SK-N-SH treated with all-trans-retinoic acid at 6 μM for 48 hours (cell line): ENCODE data around the gene KIF6.
"Not testable (repeated sequence)": the region's sequence is repeated elsewhere in the genome, so short reads cannot be mapped to it uniquely, and the experiment has no call there.

Source experiments
- ATAC-seq: fragments of 200-7000 bp; cut with Tn5 transposase; 3 replicates; pipeline ENCODE4 v1.9.1; 2020; ENCODE audit warnings: mild to moderate bottlenecking, moderate library complexity
- ARNTL ChIP-seq: fragments of 450-650 bp; formaldehyde crosslinking; IDR thresholded peaks from 2 replicates; pipeline ENCODE4 v1.5.0; 2020; ENCODE audit warnings: low read depth, mild to moderate bottlenecking, moderate library complexity, borderline replicate concordance
- CSDC2 ChIP-seq: fragments of 250-450 bp; sonication (Bioruptor Pico); IDR thresholded peaks from 2 replicates; pipeline ENCODE4 v1.5.0; 2020; ENCODE audit warnings: mild to moderate bottlenecking, moderate library complexity
- ESRRG ChIP-seq: fragments of 250-450 bp; sonication (Bioruptor Pico); IDR thresholded peaks from 2 replicates; pipeline ENCODE4 v1.6.1; 2021; ENCODE audit warnings: mild to moderate bottlenecking
- GLIS3 ChIP-seq: fragments of 250-450 bp; sonication (Bioruptor Pico); IDR thresholded peaks from 2 replicates; pipeline ENCODE4 v1.5.0; 2020; ENCODE audit warnings: mild to moderate bottlenecking, moderate library complexity
- POU6F1 ChIP-seq: fragments of 250-450 bp; sonication (Bioruptor Pico); IDR thresholded peaks from 2 replicates; pipeline ENCODE4 v1.8.0; 2021; ENCODE audit warnings: low read depth, mild to moderate bottlenecking, moderate library complexity, borderline replicate concordance
- PPARA ChIP-seq: fragments of 250-450 bp; sonication (Bioruptor Pico); IDR thresholded peaks from 2 replicates; pipeline ENCODE4 v1.5.0; 2020; ENCODE audit warnings: mild to moderate bottlenecking, borderline replicate concordance
- RARB ChIP-seq: fragments of 250-450 bp; sonication (Bioruptor Pico); IDR thresholded peaks from 2 replicates; pipeline ENCODE4 v1.8.0; 2021; ENCODE audit warnings: mild to moderate bottlenecking, moderate library complexity
- SNAI2 ChIP-seq: fragments of 250-450 bp; sonication (Bioruptor Pico); IDR thresholded peaks from 2 replicates; pipeline ENCODE4 v1.5.0; 2020; ENCODE audit warnings: mild to moderate bottlenecking, moderate library complexity
- TCF4 ChIP-seq: fragments of 250-450 bp; sonication (Bioruptor Pico); IDR thresholded peaks from 2 replicates; pipeline ENCODE4 v1.8.0; 2021; ENCODE audit warnings: mild to moderate bottlenecking, moderate library complexity, borderline replicate concordance
- TSHZ2 ChIP-seq: fragments of 250-450 bp; sonication (Bioruptor Pico); IDR thresholded peaks from 2 replicates; pipeline ENCODE4 v1.5.0; 2020; ENCODE audit warnings: mild to moderate bottlenecking, moderate library complexity
- ZC3H10 ChIP-seq: fragments of 250-450 bp; sonication (Bioruptor Pico); IDR thresholded peaks from 2 replicates; pipeline ENCODE4 v1.5.1; 2021; ENCODE audit warnings: mild to moderate bottlenecking, moderate library complexity
- ZFP3 ChIP-seq: fragments of 250-450 bp; sonication (Bioruptor Pico); IDR thresholded peaks from 2 replicates; pipeline ENCODE4 v1.5.0; 2020; ENCODE audit warnings: mild to moderate bottlenecking, moderate library complexity
- ZFP30 ChIP-seq: fragments of 450-650 bp; formaldehyde crosslinking; IDR thresholded peaks from 2 replicates; pipeline ENCODE4 v1.5.0; 2022; ENCODE audit warnings: mild to moderate bottlenecking, moderate library complexity
- ZNF565 ChIP-seq: fragments of 450-650 bp; formaldehyde crosslinking; conservative IDR thresholded peaks from 2 replicates; pipeline ENCODE4 v1.5.0; 2020; ENCODE audit warnings: low read depth, mild to moderate bottlenecking, moderate library complexity
- ZNF70 ChIP-seq: fragments of 450-650 bp; formaldehyde crosslinking; IDR thresholded peaks from 2 replicates; pipeline ENCODE4 v1.5.0; 2020; ENCODE audit warnings: mild to moderate bottlenecking, moderate library complexity
- ZNF8 ChIP-seq: fragments of 450-650 bp; formaldehyde crosslinking; IDR thresholded peaks from 2 replicates; pipeline ENCODE4 v1.5.0; 2020; ENCODE audit warnings: mild to moderate bottlenecking, moderate library complexity
- TF ChIP-seq, protein P1 (sequence below): fragments of 250-450 bp; sonication (Bioruptor Pico); IDR thresholded peaks from 2 replicates; pipeline ENCODE4 v1.5.1; 2021; ENCODE audit warnings: mild to moderate bottlenecking, moderate library complexity
- TF ChIP-seq, protein P2 (sequence below): fragments of 250-450 bp; sonication (Bioruptor Pico); IDR thresholded peaks from 2 replicates; pipeline ENCODE4 v1.8.0; 2020; ENCODE audit warnings: mild to moderate bottlenecking, moderate library complexity, borderline replicate concordance
- TF ChIP-seq, protein P3 (sequence below): fragments of 250-450 bp; sonication (Bioruptor Pico); IDR thresholded peaks from 2 replicates; pipeline ENCODE4 v1.5.1; 2020; ENCODE audit warnings: low read depth, mild to moderate bottlenecking, moderate library complexity

KIF6 gene

DNA sequence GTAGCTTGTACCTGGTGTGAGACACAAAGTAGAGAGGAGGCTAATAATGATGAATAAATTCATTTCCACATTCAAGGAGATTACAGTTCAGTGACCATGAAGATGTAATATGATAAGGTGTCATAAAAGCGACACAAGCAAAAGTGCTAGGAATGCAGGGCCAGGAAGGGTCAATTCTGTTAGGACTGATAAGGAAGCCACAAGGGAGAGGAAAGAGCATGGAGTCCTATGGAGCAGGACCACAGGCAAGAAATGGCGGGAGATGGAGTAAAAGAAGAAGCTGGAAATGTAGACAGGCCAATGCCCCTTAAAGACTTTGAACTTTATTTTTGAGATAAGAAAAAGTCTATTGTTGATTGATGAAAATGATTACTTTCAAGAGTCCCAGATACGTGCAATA is 240.9 kb downstream of the KIF6 start:
- ATAC-seq: no peak
- TF ChIP-seq ZNF565 (CRISPR knock-in tag): no peak
- no peak for TF ChIP-seq ARNTL
- TF ChIP-seq ZNF8: no peak
- TF ChIP-seq ZFP3: no peak
- no peak for TF ChIP-seq ZC3H10 (CRISPR knock-in tag)
- no peak for TF ChIP-seq ESRRG (CRISPR knock-in tag)
- TF ChIP-seq, protein P1, sequence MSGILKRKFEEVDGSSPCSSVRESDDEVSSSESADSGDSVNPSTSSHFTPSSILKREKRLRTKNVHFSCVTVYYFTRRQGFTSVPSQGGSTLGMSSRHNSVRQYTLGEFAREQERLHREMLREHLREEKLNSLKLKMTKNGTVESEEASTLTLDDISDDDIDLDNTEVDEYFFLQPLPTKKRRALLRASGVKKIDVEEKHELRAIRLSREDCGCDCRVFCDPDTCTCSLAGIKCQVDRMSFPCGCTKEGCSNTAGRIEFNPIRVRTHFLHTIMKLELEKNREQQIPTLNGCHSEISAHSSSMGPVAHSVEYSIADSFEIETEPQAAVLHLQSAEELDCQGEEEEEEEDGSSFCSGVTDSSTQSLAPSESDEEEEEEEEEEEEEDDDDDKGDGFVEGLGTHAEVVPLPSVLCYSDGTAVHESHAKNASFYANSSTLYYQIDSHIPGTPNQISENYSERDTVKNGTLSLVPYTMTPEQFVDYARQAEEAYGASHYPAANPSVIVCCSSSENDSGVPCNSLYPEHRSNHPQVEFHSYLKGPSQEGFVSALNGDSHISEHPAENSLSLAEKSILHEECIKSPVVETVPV: no peak
- TF ChIP-seq SNAI2 (CRISPR knock-in tag): no peak
- no peak for TF ChIP-seq ZFP30 (CRISPR knock-in tag)
- TF ChIP-seq TSHZ2 (CRISPR knock-in tag): no peak
- no peak for TF ChIP-seq TCF4
- no peak for TF ChIP-seq PPARA

- not testable (repeated sequence) for ATAC-seq
Measured at GRCh38 chr6:39479819-39480218, 245.4 kb downstream of the KIF6 start.

DNA sequence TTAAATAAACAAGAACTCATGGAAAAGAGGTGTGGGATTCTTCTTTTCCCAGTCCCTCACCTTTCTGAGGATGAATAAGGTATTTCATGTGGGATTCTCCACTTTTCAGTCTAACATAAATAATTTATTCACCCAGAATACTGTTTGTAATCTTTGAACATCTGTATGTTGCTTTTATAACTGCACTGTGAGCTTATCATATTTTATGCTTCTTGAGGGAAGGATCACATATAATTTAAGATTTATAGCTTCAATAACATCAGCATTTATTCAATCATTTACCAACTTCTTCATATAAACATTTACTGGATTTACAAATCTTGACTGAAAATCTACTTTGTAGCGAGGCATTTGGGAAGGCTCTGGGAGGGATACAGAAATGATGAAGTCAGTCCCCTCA is 248.5 kb downstream of the KIF6 start:
- no peak for TF ChIP-seq ZFP3
- TF ChIP-seq, protein P2, sequence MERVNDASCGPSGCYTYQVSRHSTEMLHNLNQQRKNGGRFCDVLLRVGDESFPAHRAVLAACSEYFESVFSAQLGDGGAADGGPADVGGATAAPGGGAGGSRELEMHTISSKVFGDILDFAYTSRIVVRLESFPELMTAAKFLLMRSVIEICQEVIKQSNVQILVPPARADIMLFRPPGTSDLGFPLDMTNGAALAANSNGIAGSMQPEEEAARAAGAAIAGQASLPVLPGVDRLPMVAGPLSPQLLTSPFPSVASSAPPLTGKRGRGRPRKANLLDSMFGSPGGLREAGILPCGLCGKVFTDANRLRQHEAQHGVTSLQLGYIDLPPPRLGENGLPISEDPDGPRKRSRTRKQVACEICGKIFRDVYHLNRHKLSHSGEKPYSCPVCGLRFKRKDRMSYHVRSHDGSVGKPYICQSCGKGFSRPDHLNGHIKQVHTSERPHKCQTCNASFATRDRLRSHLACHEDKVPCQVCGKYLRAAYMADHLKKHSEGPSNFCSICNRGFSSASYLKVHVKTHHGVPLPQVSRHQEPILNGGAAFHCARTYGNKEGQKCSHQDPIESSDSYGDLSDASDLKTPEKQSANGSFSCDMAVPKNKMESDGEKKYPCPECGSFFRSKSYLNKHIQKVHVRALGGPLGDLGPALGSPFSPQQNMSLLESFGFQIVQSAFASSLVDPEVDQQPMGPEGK (CRISPR knock-in tag): no peak
- TF ChIP-seq ZC3H10 (CRISPR knock-in tag): no peak
- no peak for TF ChIP-seq SNAI2 (CRISPR knock-in tag)
- TF ChIP-seq TCF4: no peak
- no peak for TF ChIP-seq ZNF8
- no peak for ATAC-seq

- no peak for ATAC-seq
- TF ChIP-seq ZFP30 (CRISPR knock-in tag) (no peak), POU6F1 (CRISPR knock-in tag) (no peak), ESRRG (CRISPR knock-in tag) (no peak), TSHZ2 (CRISPR knock-in tag) (no peak), ZNF70 (CRISPR knock-in tag) (no peak), ZNF565 (CRISPR knock-in tag) (no peak), ZNF8 (no peak), ZFP3 (no peak), ARNTL (no peak), GLIS3 (CRISPR knock-in tag) (no peak), CSDC2 (CRISPR knock-in tag) (no peak), RARB (CRISPR knock-in tag) (no peak), TCF4 (no peak)
- TF ChIP-seq, protein P1: no peak
- TF ChIP-seq, protein P3, sequence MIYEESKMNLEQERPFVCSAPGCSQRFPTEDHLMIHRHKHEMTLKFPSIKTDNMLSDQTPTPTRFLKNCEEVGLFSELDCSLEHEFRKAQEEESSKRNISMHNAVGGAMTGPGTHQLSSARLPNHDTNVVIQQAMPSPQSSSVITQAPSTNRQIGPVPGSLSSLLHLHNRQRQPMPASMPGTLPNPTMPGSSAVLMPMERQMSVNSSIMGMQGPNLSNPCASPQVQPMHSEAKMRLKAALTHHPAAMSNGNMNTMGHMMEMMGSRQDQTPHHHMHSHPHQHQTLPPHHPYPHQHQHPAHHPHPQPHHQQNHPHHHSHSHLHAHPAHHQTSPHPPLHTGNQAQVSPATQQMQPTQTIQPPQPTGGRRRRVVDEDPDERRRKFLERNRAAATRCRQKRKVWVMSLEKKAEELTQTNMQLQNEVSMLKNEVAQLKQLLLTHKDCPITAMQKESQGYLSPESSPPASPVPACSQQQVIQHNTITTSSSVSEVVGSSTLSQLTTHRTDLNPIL (CRISPR knock-in tag): no peak
Measured at GRCh38 chr6:39476151-39476550, 249.1 kb downstream of the KIF6 start.
